Caco-2 (cell line): ENCODE results near the gene SERPINB12. TPM values are rescaled to one million over a fixed set of nuclear protein-coding genes. Genes with fewer than 3 reads are reported as not detected.
A peak's percentile ranks its signal among the peaks of the same experiment; 100 is the strongest.

Source experiments
- BruUV-seq: library from RNA; stranded (reverse); fragments of 400-500 nt; replicated peaks from 2 replicates; lab custom pipeline; 2021; lab: Mats Ljungman, UMichigan
- CTCF ChIA-PET: fragments of 300-600 bp; sonication (Branson Sonifier 250); formaldehyde crosslinking; loops from one replicate; lab custom pipeline; 2022; ENCODE audit warnings: antibody characterized with exemption; lab: Charles Lee
- POLR2A ChIA-PET: fragments of 300-600 bp; sonication (Branson Sonifier 250); formaldehyde crosslinking; loops from one replicate; lab custom pipeline; 2022; ENCODE audit warnings: antibody characterized with exemption; lab: Charles Lee
- DNase-seq, 2 experiments: peaks; one replicate each; pipeline versions ENCODE4 v3.0.0 to v3.0.0-alpha.2; 2020 to 2022
- H3K27me3 ChIP-seq: replicated peaks from 2 replicates; pipeline ENCODE4 v1.6.0; 2011; ENCODE audit warnings: low read length; ENCODE audit not compliant: control insufficient read depth, insufficient read depth
- H3K36me3 ChIP-seq: 2 replicates; pipeline ENCODE4 v1.5.1; 2011; ENCODE audit warnings: low read length; ENCODE audit not compliant: control insufficient read depth, insufficient read depth
- H3K4me1 ChIP-seq: fragments of 250-450 bp; sonication (Bioruptor Pico); 2 replicates; pipeline ENCODE4 v1.5.1; 2020; ENCODE audit warnings: mild to moderate bottlenecking
- H3K4me3 ChIP-seq: 2 replicates; pipeline ENCODE4 v1.5.1; 2011; ENCODE audit warnings: low read depth, mild to moderate bottlenecking, control low read depth, low read length
- H3K9me3 ChIP-seq: fragments of 250-450 bp; sonication (Bioruptor Pico); 2 replicates; pipeline ENCODE4 v1.5.1; 2020; ENCODE audit warnings: mild to moderate bottlenecking, moderate library complexity
- H3K27ac Mint-ChIP-seq: one replicate; pipeline ENCODE4 v1.8.0; 2022; ENCODE audit warnings: mixed read lengths; ENCODE audit not compliant: unreplicated experiment
- H3K27me3 Mint-ChIP-seq: one replicate; pipeline ENCODE4 v1.8.0; 2022; ENCODE audit warnings: mixed read lengths; ENCODE audit not compliant: insufficient read depth, unreplicated experiment
- H3K36me3 Mint-ChIP-seq: one replicate; pipeline ENCODE4 v1.8.0; 2022; ENCODE audit warnings: mild to moderate bottlenecking, mixed read lengths; ENCODE audit not compliant: insufficient read depth, unreplicated experiment
- H3K4me1 Mint-ChIP-seq: one replicate; pipeline ENCODE4 v1.8.0; 2022; ENCODE audit warnings: low read depth, mixed read lengths; ENCODE audit not compliant: unreplicated experiment
- H3K4me3 Mint-ChIP-seq: one replicate; pipeline ENCODE4 v1.8.0; 2022; ENCODE audit warnings: mild to moderate bottlenecking, moderate library complexity, mixed read lengths; ENCODE audit not compliant: unreplicated experiment
- H3K9me3 Mint-ChIP-seq: one replicate; pipeline ENCODE4 v1.8.0; 2022; ENCODE audit warnings: mixed read lengths; ENCODE audit not compliant: unreplicated experiment
- CTCF ChIP-seq, 2 experiments: fragments of 200-600 bp in 1 of 2; IDR thresholded peaks; 1 replicate in 1 of 2; 2 replicates in 1 of 2; pipeline versions ENCODE4 v1.5.1 to v1.8.0; 2011 to 2022; ENCODE audit warnings: antibody characterized with exemption in 1 of 2, control low read depth in 1 of 2, inconsistent platforms in 1 of 2, low read depth in 1 of 2, low read length in 1 of 2, mild to moderate bottlenecking in 1 of 2, moderate library complexity in 1 of 2; ENCODE audit not compliant: insufficient read depth in 1 of 2, severe bottlenecking in 1 of 2, unreplicated experiment in 1 of 2
- intact Hi-C: fragments of 100-400 bp; cut with micrococcal nuclease; formaldehyde crosslinking; loops from one replicate; pipeline ENCODE4 v1.10.0; 2022; ENCODE audit not compliant: unreplicated experiment
- total RNA-seq: library from RNA; stranded (reverse); gene quantifications from 2 replicates; pipeline ENCODE4 v1.2.3, GENCODE V29; 2022

Gene SERPINB12
- total RNA-seq, 1 experiment from 2014 or later: not detected

GRCh38 chr18:63495675-63496074 lies 46.5 kb upstream of the SERPINB12 start:
- no TSS peak for BruUV-seq
- no peak for DNase-seq
- POLR2A ChIA-PET: no interaction called here
- no peaks in the 10 kb centered on the region for H3K4me1 ChIP-seq
- Mint-ChIP-seq H3K27ac (no peak overlapping the region), H3K4me1 (no peaks in the 10 kb centered on the region), H3K36me3 (no peaks in the 10 kb centered on the region), H3K27me3 (no peaks in the 10 kb centered on the region), H3K4me3 (no peak overlapping the region), H3K9me3 (no peaks in the 10 kb centered on the region)
- TF ChIP-seq CTCF (IDR thresholded peaks at IDR 0.05; ENCODE audit: insufficient read depth in 1 of 2, low read depth in 1 of 2, low read length in 1 of 2, severe bottlenecking in 1 of 2, unreplicated experiment in 1 of 2): no peak
- no peaks in the 10 kb centered on the region for H3K9me3 ChIP-seq
- CTCF ChIA-PET: interaction anchor here (1.0 kb wide), 1 partner anchor 23 kb away, joined by 3 read pairs; no protein-coding TSS in a partner anchor
- H3K4me3 ChIP-seq: no peak overlapping the region
- no peaks in the 10 kb centered on the region for H3K36me3 ChIP-seq
- H3K27me3 ChIP-seq: no peaks in the 10 kb centered on the region
- intact Hi-C loops: no loop called here

GRCh38 chr18:63505566-63506335 lies 36.4 kb upstream of the SERPINB12 start:
- Mint-ChIP-seq H3K4me1 (no peaks in the 10 kb centered on the region), H3K27me3 (peaks cover 2% of the 10 kb centered on the region), H3K36me3 (no peaks in the 10 kb centered on the region), H3K9me3 (no peaks in the 10 kb centered on the region), H3K4me3 (no peak overlapping the region), H3K27ac (no peak overlapping the region)
- H3K36me3 ChIP-seq: no peaks in the 10 kb centered on the region
- TF ChIP-seq CTCF (IDR thresholded peaks at IDR 0.05; ENCODE audit: insufficient read depth in 1 of 2, low read depth in 1 of 2, low read length in 1 of 2, severe bottlenecking in 1 of 2, unreplicated experiment in 1 of 2): peak; percentile 23 to 28
- no TSS peak for BruUV-seq
- H3K4me3 ChIP-seq: no peak overlapping the region
- ChIA-PET POLR2A (no interaction called here), CTCF (no interaction called here)
- peak in 1 of 2 experiments; percentile 30 for DNase-seq
- intact Hi-C loops: no loop called here
- no peaks in the 10 kb centered on the region for H3K4me1 ChIP-seq
- H3K27me3 ChIP-seq: no peaks in the 10 kb centered on the region
- no peaks in the 10 kb centered on the region for H3K9me3 ChIP-seq

- DNase-seq: no peak
- H3K4me3 ChIP-seq: no peak overlapping the region
- H3K4me1 Mint-ChIP-seq: no peaks in the 10 kb centered on the region
- no peaks in the 10 kb centered on the region for H3K36me3 ChIP-seq
- H3K36me3 Mint-ChIP-seq: no peaks in the 10 kb centered on the region
- intact Hi-C loops: no loop called here
- no peaks in the 10 kb centered on the region for H3K9me3 Mint-ChIP-seq
- BruUV-seq: no TSS peak
- POLR2A ChIA-PET: no interaction called here
- no peak for TF ChIP-seq CTCF (IDR thresholded peaks at IDR 0.05; ENCODE audit: insufficient read depth in 1 of 2, low read depth in 1 of 2, low read length in 1 of 2, severe bottlenecking in 1 of 2, unreplicated experiment in 1 of 2)
- H3K9me3 ChIP-seq: no peaks in the 10 kb centered on the region
- H3K4me1 ChIP-seq: no peaks in the 10 kb centered on the region
- H3K27me3 Mint-ChIP-seq: peaks cover 2% of the 10 kb centered on the region
- no peak overlapping the region for H3K4me3 Mint-ChIP-seq
- CTCF ChIA-PET: no interaction called here
- H3K27ac Mint-ChIP-seq: no peak overlapping the region
- no peaks in the 10 kb centered on the region for H3K27me3 ChIP-seq
Observed at GRCh38 chr18:63506336-63506646, 35.9 kb upstream of the SERPINB12 start.
